HFFc6 (cell line): ENCODE results near the gene BICDL2. TPM values are rescaled to one million over a fixed set of nuclear protein-coding genes. Genes with fewer than 3 reads are reported as not detected.
"Not testable (repeated sequence)": the region's sequence is repeated elsewhere in the genome, so short reads cannot be mapped to it uniquely, and the experiment has no call there.

Experiments used
- DNase-seq: peaks from one replicate; pipeline ENCODE4 v3.0.0-alpha.2; 2018
- H3K27ac Mint-ChIP-seq: 2 replicates; pipeline ENCODE4 v1.8.0; 2020; ENCODE audit warnings: mild to moderate bottlenecking, mixed read lengths
- H3K27me3 Mint-ChIP-seq: 2 replicates; pipeline ENCODE4 v1.8.0; 2021; ENCODE audit warnings: mild to moderate bottlenecking, moderate library complexity, mixed read lengths; ENCODE audit not compliant: insufficient read depth
- H3K36me3 Mint-ChIP-seq: 2 replicates; pipeline ENCODE4 v1.8.0; 2021; ENCODE audit warnings: low read depth, mixed read lengths
- H3K4me1 Mint-ChIP-seq: 2 replicates; pipeline ENCODE4 v1.8.0; 2020; ENCODE audit warnings: low read depth, mixed read lengths
- H3K4me3 Mint-ChIP-seq: 2 replicates; pipeline ENCODE4 v1.8.0; 2020; ENCODE audit warnings: mild to moderate bottlenecking, moderate library complexity, mixed read lengths
- H3K9me3 Mint-ChIP-seq: 2 replicates; pipeline ENCODE4 v1.8.0; 2020; ENCODE audit warnings: mild to moderate bottlenecking, mixed read lengths
- CTCF ChIP-seq: fragments of 200-600 bp; sonication (generic); IDR thresholded peaks from 2 replicates; pipeline ENCODE4 v1.5.0; 2021; ENCODE audit warnings: antibody characterized with exemption, mild to moderate bottlenecking
- long read RNA-seq: library from polyadenylated mRNA; unstranded; transcript quantifications from one replicate; pipeline ENCODE4 v2.0.0, GENCODE V29; 2019
- total RNA-seq, 6 experiments: library from RNA; stranded (reverse); fragmentation: NEBNext Ultra II Directional; extraction: Animal tissue kit (Norgen Biotek cat#: 25700); gene quantifications; 2 replicates in 1 of 6; 3 replicates in 5 of 6; pipeline ENCODE4 v1.2.3, GENCODE V29; 2021

The BICDL2 gene
- not detected for total RNA-seq
- long read RNA-seq, result 0 reads

GRCh38 chr16:3036726-3037315 lies at the start of gene BICDL2:
Gene BICDL2, minus strand, starts transcription at chr16:3036944. Its CDS starts 1,448 bp downstream, at chr16:3035496.
- H3K4me1 Mint-ChIP-seq, result no peaks in the 10 kb centered on the region
- no peak for DNase-seq
- no peaks in the 10 kb centered on the region for H3K9me3 Mint-ChIP-seq
- no peak within 1 kb of the TSS for H3K4me3 Mint-ChIP-seq
- no peaks in the 10 kb centered on the region for H3K36me3 Mint-ChIP-seq
- no peak within 1 kb of the TSS for H3K27ac Mint-ChIP-seq
- TF ChIP-seq CTCF, result no peak
- H3K27me3 Mint-ChIP-seq, result peaks cover 55% of the 10 kb centered on the region

GRCh38 chr16:3085868-3086595 lies 49.3 kb upstream of the BICDL2 start:
- H3K4me1 Mint-ChIP-seq, result peaks cover 6% of the 10 kb centered on the region; the same call in 1 of the 2 replicates
- no peaks in the 10 kb centered on the region for H3K9me3 Mint-ChIP-seq
- TF ChIP-seq CTCF, result no peak
- no peak for DNase-seq
- H3K27ac Mint-ChIP-seq, result no peak overlapping the region
- no peak overlapping the region for H3K4me3 Mint-ChIP-seq
- peaks cover 20% of the 10 kb centered on the region for H3K27me3 Mint-ChIP-seq
- no peaks in the 10 kb centered on the region for H3K36me3 Mint-ChIP-seq

- Mint-ChIP-seq H3K4me1 (peaks cover 6% of the 10 kb centered on the region; the same call in 1 of the 2 replicates), H3K27ac (no peak overlapping the region), H3K9me3 (no peaks in the 10 kb centered on the region), H3K36me3 (no peaks in the 10 kb centered on the region), H3K27me3 (peaks cover 26% of the 10 kb centered on the region), H3K4me3 (no peak overlapping the region)
- TF ChIP-seq CTCF, result no peak
- DNase-seq, result no peak
These were observed 48.4 kb upstream of the BICDL2 start for GRCh38 chr16:3084969-3085670.

- Mint-ChIP-seq H3K27me3 (peaks cover 33% of the 10 kb centered on the region), H3K4me1 (peaks cover 6% of the 10 kb centered on the region; the same call in 1 of the 2 replicates), H3K9me3 (no peaks in the 10 kb centered on the region), H3K27ac (no peak overlapping the region), H3K4me3 (no peak overlapping the region), H3K36me3 (no peaks in the 10 kb centered on the region)
- DNase-seq, result no peak
- TF ChIP-seq CTCF, result no peak
These were observed 47.7 kb upstream of the BICDL2 start for GRCh38 chr16:3084491-3084890.

GRCh38 chr16:3083408-3083807 lies 46.7 kb upstream of the BICDL2 start:
- H3K4me3 Mint-ChIP-seq, H3K4me1 Mint-ChIP-seq, H3K9me3 Mint-ChIP-seq, DNase-seq, H3K36me3 Mint-ChIP-seq, H3K27ac Mint-ChIP-seq: not testable (repeated sequence)
- H3K27me3 Mint-ChIP-seq, result peaks cover 37% of the 10 kb centered on the region

- not testable (repeated sequence) for H3K9me3 Mint-ChIP-seq, DNase-seq, H3K36me3 Mint-ChIP-seq
These were observed 45.2 kb upstream of the BICDL2 start for GRCh38 chr16:3081957-3082356.

More at GRCh38 chr16:3081957-3082356, 45.2 kb upstream of the BICDL2 start:
- not testable (repeated sequence) for H3K4me3 Mint-ChIP-seq, H3K27ac Mint-ChIP-seq, H3K4me1 Mint-ChIP-seq
- H3K27me3 Mint-ChIP-seq, result peaks cover 40% of the 10 kb centered on the region
